Cardiac fibroblast (primary cell): Measurements from ENCODE around the gene CNTNAP2.

Source experiments
- DNase-seq, 2 donors: peaks; one replicate each; pipeline versions ENCODE4 v3.0.0 to v3.0.0-alpha.2; 2010; ENCODE audit warnings: low read depth in 2 of 2
- H3K4me3 ChIP-seq, 2 donors: replicated peaks in 1 of 2; 1 replicate in 1 of 2; 2 replicates in 1 of 2; pipeline ENCODE4 v1.5.1; 2011; ENCODE audit warnings: low read depth in 2 of 2, low read length in 2 of 2, mild to moderate bottlenecking in 2 of 2, moderate library complexity in 1 of 2
- CTCF ChIP-seq: IDR thresholded peaks from one replicate; pipeline ENCODE4 v1.5.1; 2011; ENCODE audit warnings: low read depth, mild to moderate bottlenecking, low read length, inconsistent platforms

CNTNAP2 gene

GRCh38 chr7:147079083-147079482, 962.5 kb downstream of the CNTNAP2 start:
- DNase-seq: no peak
- no peak overlapping the region for H3K4me3 ChIP-seq
- TF ChIP-seq CTCF: no peak

- no peak overlapping the region for H3K4me3 ChIP-seq
- no peak for DNase-seq
- TF ChIP-seq CTCF: no peak
Measured at GRCh38 chr7:147079921-147080420, 963.4 kb downstream of the CNTNAP2 start.

GRCh38 chr7:147081117-147081516, 964.5 kb downstream of the CNTNAP2 start:
- H3K4me3 ChIP-seq: no peak overlapping the region
- no peak for TF ChIP-seq CTCF
- DNase-seq: no peak

DNA sequence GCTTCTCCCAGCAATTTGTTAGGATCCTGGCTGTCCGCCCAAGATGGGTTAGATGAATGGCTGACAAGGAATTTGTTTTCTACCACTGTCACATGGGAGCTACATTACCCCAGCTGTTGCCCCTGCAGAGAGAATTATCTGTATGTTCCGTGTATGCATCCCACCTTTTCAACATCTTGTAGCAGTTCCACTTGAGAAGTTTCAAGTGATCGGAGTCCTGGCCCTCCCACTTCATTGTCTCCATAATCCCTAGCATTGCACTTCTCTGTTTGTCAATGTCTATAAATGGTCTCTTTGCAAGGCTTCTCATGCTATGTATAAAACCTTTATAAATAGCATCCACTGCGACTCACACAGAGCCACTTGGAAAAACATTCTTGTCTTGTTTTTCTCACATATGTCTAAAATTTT, 972.5 kb downstream of the CNTNAP2 start:
- TF ChIP-seq CTCF: no peak
- no peak for DNase-seq
- no peak overlapping the region for H3K4me3 ChIP-seq

DNA sequence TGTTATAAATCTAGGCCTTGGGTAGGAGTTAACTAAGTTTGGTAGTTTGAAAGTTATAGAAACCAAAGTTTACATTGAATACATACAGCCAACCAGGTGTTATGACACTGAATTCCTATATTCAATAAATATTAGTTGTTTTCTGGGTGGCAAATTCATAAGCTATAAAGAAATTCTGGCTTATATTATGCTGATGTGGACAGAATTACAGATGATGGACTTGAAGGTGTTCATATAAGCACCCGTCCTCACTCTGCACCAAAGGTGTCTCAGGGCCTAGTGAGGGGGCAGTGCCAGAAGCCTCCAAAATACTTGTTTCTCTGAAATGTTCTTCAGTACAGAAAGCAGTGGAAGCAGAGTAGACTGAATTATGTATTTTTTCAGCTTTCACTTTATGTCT, 973.0 kb downstream of the CNTNAP2 start:
- no peak for DNase-seq
- H3K4me3 ChIP-seq: no peak overlapping the region
- no peak for TF ChIP-seq CTCF

DNA sequence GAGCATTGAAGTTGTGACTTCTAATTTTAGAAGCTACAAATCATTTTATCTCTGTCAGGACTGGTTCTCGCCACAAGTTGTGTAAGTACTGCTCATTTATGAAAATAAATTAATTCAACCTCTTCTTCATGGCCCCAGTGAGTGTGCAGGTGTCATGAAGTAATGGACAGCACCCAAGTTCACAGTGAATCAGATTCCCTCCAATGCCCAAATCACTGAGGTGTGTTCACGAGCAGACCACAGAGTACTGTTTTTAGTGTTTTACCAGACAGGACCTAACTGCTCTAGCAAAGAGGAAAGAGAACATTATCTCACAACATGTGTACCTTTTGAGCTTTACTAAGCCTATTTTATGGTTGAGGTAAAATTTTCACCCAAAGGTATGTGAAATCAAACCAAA, 980.0 kb downstream of the CNTNAP2 start:
- H3K4me3 ChIP-seq: no peak overlapping the region
- DNase-seq: no peak
- TF ChIP-seq CTCF: no peak

DNA sequence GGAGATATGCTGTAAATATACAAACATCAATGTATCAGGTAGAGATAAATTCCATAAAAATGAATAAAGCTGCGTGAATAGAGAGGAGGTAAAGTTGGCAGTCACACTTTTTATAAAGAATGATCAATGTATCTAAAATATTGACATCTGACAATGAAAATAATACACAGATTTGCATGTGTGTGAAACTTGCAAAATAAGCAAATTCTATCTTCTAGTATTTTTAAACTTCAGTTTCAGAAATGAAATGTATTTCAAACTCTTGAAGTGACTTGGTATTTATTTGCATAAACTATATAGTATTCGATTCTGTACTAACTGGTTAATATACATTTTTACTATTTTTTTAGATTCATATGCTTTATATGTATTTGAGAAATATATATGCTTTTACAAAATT, 986.6 kb downstream of the CNTNAP2 start:
- TF ChIP-seq CTCF: no peak
- no peak for DNase-seq
- H3K4me3 ChIP-seq: no peak overlapping the region
